ENCODE measurements around the gene HOXB9.
A peak's percentile ranks its signal among the peaks of the same experiment; 100 is the strongest.

DNA sequence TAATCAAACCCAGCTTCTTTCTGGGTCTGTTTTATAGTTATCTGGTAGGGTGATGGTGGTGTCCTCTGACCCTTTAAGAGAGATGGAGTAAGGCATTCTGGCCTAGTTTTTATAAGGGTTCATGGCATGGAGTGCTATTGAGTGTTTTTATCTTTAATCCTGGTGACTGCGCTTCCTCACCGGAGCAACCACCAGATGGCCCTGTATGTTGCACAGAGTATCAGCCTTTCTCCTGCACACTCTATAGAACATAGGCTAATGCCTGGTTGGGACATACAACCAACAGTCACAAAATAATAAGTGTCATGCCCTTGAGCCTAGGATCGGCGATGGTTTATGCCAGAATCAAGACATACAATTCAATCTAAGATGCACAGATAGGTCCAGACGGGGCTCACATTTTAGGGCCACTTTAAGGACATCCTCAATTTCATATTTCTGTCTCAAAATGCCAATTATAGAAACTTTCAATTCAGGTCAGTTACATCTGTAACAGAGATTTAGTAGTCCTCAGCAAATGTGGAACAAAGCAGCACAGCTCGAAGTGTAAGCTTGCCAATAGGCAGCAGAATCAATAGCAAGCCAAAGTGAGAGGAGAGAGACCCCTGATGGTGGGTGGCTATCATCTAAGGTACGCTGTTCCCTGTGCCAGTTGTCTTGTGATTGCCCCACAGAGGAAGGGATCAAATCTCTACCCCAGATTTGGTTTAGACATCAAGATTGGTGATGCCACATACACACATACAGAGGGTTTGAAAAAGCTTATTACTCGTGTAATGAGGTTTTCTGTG lies 37.2 kb upstream of the HOXB9 start:
- TF ChIP-seq FOXP1 (CRISPR knock-in tag; IDR thresholded peaks at IDR 0.05) (no peak), FOXJ2 (tag; IDR thresholded peaks at IDR 0.05) (no peak), HDAC2 (IDR thresholded peaks at IDR 0.05) (no peak), MXI1 (IDR thresholded peaks at IDR 0.05; ENCODE audit: low read depth, low read length) (no peak), SMAD3 (CRISPR knock-in tag; conservative IDR thresholded peaks at IDR 0.05) (no peak), NR3C1 (CRISPR knock-in tag; IDR thresholded peaks at IDR 0.05) (no peak), GATAD2A (IDR thresholded peaks at IDR 0.05) (no peak), ZNF551 (CRISPR knock-in tag; IDR thresholded peaks at IDR 0.05) (no peak), HDAC3 (IDR thresholded peaks at IDR 0.05; ENCODE audit: borderline replicate concordance, partially characterized antibody) (no peak)
- TF ChIP-seq, protein P1, sequence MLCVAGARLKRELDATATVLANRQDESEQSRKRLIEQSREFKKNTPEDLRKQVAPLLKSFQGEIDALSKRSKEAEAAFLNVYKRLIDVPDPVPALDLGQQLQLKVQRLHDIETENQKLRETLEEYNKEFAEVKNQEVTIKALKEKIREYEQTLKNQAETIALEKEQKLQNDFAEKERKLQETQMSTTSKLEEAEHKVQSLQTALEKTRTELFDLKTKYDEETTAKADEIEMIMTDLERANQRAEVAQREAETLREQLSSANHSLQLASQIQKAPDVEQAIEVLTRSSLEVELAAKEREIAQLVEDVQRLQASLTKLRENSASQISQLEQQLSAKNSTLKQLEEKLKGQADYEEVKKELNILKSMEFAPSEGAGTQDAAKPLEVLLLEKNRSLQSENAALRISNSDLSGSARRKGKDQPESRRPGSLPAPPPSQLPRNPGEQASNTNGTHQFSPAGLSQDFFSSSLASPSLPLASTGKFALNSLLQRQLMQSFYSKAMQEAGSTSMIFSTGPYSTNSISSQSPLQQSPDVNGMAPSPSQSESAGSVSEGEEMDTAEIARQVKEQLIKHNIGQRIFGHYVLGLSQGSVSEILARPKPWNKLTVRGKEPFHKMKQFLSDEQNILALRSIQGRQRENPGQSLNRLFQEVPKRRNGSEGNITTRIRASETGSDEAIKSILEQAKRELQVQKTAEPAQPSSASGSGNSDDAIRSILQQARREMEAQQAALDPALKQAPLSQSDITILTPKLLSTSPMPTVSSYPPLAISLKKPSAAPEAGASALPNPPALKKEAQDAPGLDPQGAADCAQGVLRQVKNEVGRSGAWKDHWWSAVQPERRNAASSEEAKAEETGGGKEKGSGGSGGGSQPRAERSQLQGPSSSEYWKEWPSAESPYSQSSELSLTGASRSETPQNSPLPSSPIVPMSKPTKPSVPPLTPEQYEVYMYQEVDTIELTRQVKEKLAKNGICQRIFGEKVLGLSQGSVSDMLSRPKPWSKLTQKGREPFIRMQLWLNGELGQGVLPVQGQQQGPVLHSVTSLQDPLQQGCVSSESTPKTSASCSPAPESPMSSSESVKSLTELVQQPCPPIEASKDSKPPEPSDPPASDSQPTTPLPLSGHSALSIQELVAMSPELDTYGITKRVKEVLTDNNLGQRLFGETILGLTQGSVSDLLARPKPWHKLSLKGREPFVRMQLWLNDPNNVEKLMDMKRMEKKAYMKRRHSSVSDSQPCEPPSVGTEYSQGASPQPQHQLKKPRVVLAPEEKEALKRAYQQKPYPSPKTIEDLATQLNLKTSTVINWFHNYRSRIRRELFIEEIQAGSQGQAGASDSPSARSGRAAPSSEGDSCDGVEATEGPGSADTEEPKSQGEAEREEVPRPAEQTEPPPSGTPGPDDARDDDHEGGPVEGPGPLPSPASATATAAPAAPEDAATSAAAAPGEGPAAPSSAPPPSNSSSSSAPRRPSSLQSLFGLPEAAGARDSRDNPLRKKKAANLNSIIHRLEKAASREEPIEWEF (CRISPR knock-in tag; IDR thresholded peaks at IDR 0.05): no peak
- TF ChIP-seq, protein P2, sequence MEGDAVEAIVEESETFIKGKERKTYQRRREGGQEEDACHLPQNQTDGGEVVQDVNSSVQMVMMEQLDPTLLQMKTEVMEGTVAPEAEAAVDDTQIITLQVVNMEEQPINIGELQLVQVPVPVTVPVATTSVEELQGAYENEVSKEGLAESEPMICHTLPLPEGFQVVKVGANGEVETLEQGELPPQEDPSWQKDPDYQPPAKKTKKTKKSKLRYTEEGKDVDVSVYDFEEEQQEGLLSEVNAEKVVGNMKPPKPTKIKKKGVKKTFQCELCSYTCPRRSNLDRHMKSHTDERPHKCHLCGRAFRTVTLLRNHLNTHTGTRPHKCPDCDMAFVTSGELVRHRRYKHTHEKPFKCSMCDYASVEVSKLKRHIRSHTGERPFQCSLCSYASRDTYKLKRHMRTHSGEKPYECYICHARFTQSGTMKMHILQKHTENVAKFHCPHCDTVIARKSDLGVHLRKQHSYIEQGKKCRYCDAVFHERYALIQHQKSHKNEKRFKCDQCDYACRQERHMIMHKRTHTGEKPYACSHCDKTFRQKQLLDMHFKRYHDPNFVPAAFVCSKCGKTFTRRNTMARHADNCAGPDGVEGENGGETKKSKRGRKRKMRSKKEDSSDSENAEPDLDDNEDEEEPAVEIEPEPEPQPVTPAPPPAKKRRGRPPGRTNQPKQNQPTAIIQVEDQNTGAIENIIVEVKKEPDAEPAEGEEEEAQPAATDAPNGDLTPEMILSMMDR (IDR thresholded peaks at IDR 0.05 in 2 of 3, conservative IDR thresholded peaks at IDR 0.05 in 1 of 3; ENCODE audit: insufficient read depth in 2 of 3, low read depth in 1 of 3, low read length in 3 of 3): peak; percentile 41 to 61 (median 45); a peak in 4 of 6 replicates
- TF ChIP-seq, protein P3, sequence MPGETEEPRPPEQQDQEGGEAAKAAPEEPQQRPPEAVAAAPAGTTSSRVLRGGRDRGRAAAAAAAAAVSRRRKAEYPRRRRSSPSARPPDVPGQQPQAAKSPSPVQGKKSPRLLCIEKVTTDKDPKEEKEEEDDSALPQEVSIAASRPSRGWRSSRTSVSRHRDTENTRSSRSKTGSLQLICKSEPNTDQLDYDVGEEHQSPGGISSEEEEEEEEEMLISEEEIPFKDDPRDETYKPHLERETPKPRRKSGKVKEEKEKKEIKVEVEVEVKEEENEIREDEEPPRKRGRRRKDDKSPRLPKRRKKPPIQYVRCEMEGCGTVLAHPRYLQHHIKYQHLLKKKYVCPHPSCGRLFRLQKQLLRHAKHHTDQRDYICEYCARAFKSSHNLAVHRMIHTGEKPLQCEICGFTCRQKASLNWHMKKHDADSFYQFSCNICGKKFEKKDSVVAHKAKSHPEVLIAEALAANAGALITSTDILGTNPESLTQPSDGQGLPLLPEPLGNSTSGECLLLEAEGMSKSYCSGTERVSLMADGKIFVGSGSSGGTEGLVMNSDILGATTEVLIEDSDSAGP (CRISPR knock-in tag; IDR thresholded peaks at IDR 0.05): no peak
- TF ChIP-seq, protein P4, sequence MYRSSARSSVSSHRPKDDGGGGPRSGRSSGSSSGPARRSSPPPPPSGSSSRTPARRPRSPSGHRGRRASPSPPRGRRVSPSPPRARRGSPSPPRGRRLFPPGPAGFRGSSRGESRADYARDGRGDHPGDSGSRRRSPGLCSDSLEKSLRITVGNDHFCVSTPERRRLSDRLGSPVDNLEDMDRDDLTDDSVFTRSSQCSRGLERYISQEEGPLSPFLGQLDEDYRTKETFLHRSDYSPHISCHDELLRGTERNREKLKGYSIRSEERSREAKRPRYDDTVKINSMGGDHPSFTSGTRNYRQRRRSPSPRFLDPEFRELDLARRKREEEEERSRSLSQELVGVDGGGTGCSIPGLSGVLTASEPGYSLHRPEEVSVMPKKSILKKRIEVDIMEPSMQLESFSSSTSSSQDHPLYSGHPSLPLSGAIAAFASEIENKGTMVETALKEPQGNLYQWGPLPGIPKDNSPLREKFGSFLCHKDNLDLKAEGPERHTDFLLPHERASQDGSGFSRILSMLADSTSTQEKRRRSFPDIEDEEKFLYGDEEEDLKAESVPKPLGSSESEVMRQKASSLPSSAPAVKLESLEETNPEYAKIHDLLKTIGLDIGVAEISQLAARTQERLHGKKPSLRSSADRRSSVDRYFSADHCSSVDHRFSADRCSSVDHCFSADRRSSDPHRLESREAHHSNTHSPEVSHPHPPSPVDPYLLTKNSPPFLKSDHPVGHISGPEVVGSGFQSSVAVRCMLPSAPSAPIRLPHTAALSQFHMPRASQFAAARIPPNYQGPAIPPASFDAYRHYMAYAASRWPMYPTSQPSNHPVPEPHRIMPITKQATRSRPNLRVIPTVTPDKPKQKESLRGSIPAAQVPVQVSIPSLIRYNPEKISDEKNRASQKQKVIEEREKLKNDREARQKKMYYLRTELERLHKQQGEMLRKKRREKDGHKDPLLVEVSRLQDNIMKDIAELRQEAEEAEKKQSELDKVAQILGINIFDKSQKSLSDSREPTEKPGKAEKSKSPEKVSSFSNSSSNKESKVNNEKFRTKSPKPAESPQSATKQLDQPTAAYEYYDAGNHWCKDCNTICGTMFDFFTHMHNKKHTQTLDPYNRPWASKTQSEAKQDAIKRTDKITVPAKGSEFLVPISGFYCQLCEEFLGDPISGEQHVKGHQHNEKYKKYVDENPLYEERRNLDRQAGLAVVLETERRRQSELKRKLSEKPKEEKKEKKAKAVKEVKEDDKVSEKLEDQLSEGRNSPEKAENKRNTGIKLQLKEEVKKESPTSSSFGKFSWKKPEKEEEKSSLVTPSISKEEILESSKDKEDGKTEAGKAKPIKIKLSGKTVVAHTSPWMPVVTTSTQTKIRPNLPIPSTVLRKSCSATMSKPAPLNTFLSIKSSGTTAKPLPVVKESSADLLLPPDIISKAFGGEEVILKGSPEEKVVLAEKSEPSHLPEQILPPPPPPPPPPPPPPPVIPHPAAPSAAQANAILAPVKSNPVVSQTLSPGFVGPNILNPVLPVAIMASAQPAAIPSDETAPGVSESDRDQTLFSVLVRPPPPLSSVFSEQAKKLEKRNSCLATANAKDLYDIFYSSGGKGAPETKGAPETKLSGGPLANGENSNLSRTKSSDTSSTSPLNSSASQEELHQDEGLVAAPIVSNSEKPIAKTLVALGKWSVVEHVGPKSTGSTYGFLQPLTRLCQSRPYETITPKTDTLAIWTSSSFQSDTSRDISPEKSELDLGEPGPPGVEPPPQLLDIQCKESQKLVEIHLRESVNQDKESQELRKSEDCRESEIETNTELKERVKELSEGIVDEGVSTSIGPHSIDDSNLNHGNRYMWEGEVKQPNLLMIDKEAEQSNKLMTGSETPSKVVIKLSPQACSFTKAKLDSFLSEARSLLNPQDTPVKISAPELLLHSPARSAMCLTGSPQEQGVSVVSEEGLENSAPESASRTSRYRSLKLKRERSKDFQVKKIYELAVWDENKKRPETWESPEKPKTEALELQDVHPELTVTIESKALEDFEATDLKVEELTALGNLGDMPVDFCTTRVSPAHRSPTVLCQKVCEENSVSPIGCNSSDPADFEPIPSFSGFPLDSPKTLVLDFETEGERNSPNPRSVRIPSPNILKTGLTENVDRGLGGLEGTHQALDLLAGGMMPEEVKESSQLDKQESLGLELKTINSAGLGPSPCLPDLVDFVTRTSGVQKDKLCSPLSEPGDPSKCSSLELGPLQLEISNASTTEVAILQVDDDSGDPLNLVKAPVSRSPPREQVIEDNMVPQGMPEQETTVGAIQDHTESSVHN (IDR thresholded peaks at IDR 0.05; ENCODE audit: borderline replicate concordance in 1 of 2, low read depth in 1 of 2): no peak

Measured in K562 (cell line).